GM12878 (cell line): ENCODE results near the gene TMEM176A. TPM values are rescaled to one million over a fixed set of nuclear protein-coding genes. Genes with fewer than 3 reads are reported as not detected.

Source experiments
- ATAC-seq: fragments of 200-7000 bp; cut with Tn5 transposase; 3 replicates; pipeline ENCODE4 v1.9.1; 2020; ENCODE audit warnings: mild to moderate bottlenecking, moderate library complexity
- BruUV-seq: library from RNA; stranded (reverse); fragments of 400-500 nt; replicated peaks from 2 replicates; lab custom pipeline; 2021; lab: Mats Ljungman, UMichigan
- CTCF ChIA-PET: fragments of 300-600 bp; sonication (Branson Sonifier 250); formaldehyde crosslinking; extraction: SDS; loops from one replicate; lab custom pipeline; 2021; ENCODE audit warnings: inconsistent platforms; lab: Yijun Ruan, JAX
- POLR2A ChIA-PET: fragments of 350-600 bp; formaldehyde crosslinking; extraction: SDS; loops from one replicate; lab custom pipeline; 2021; ENCODE audit warnings: inconsistent platforms; lab: Charles Lee
- RAD21 ChIA-PET: fragments of 300-600 bp; sonication (Branson Sonifier 250); formaldehyde crosslinking; loops from one replicate; lab custom pipeline; 2023; ENCODE audit warnings: antibody characterized with exemption; ENCODE audit not compliant: unreplicated experiment; lab: Charles Lee
- SMC1A ChIA-PET: fragments of 300-600 bp; sonication (Branson Sonifier 250); formaldehyde crosslinking; loops from one replicate; lab custom pipeline; 2023; ENCODE audit not compliant: unreplicated experiment, uncharacterized antibody; lab: Charles Lee
- DNase-seq: peaks from one replicate; pipeline ENCODE4 v3.0.0-alpha.2; 2011; ENCODE audit warnings: low read depth, low spot score
- FAIRE-seq: peaks from 3 replicates; lab custom pipeline; 2011; peaks lifted over from hg19 to GRCh38; lab: Jason Lieb, UNC
- H2AFZ ChIP-seq: 2 replicates; pipeline ENCODE4 v1.6.0; 2011; ENCODE audit warnings: low read depth, low read length, control low read depth; ENCODE audit not compliant: control insufficient read depth
- H3K27ac ChIP-seq: 2 replicates; pipeline ENCODE4 v1.5.1; 2011; ENCODE audit warnings: control low read depth; ENCODE audit not compliant: control insufficient read depth, insufficient read depth
- H3K27me3 ChIP-seq, 2 experiments: replicated peaks in 1 of 2; 2 replicates each; pipeline versions ENCODE4 v1.6.0 to v1.6.1; 2011; ENCODE audit warnings: low read length in 1 of 2; ENCODE audit not compliant: control insufficient read depth in 2 of 2, insufficient read depth in 2 of 2
- H3K36me3 ChIP-seq, 2 experiments: 2 replicates each; pipeline ENCODE4 v1.5.1; 2011; ENCODE audit warnings: low read length in 1 of 2; ENCODE audit not compliant: control insufficient read depth in 2 of 2, insufficient read depth in 2 of 2
- H3K4me1 ChIP-seq: 2 replicates; pipeline ENCODE4 v1.6.1; 2011; ENCODE audit warnings: mild to moderate bottlenecking, low read length, moderate library complexity, mixed read lengths; ENCODE audit not compliant: control insufficient read depth, insufficient read depth
- H3K4me2 ChIP-seq: 2 replicates; pipeline ENCODE4 v1.6.0; 2011; ENCODE audit warnings: control low read depth; ENCODE audit not compliant: control insufficient read depth, insufficient read depth
- H3K4me3 ChIP-seq: fragments of 200-600 bp; sonication (generic); 2 replicates; pipeline ENCODE4 v1.5.1; 2016
- H3K79me2 ChIP-seq: 2 replicates; pipeline ENCODE4 v1.6.0; 2011; ENCODE audit warnings: low read length; ENCODE audit not compliant: control insufficient read depth, insufficient read depth
- H3K9ac ChIP-seq: 2 replicates; pipeline ENCODE4 v1.8.0; 2011; ENCODE audit warnings: low read length, control low read depth, mixed read lengths; ENCODE audit not compliant: control insufficient read depth, insufficient read depth
- H3K9me3 ChIP-seq: replicated peaks from 3 replicates; pipeline ENCODE4 v1.5.1; 2011; ENCODE audit warnings: mild to moderate bottlenecking, low read length; ENCODE audit not compliant: control insufficient read depth, insufficient read depth
- H4K20me1 ChIP-seq: 2 replicates; pipeline ENCODE4 v1.6.0; 2011; ENCODE audit not compliant: control insufficient read depth, insufficient read depth
- BMI1 ChIP-seq: fragments of 450-650 bp; IDR thresholded peaks from 2 replicates; pipeline ENCODE4 v1.6.1; 2016; ENCODE audit warnings: mild to moderate bottlenecking, moderate library complexity, borderline replicate concordance
- CTCF ChIP-seq, 3 experiments: IDR thresholded peaks in 2 of 3; conservative IDR thresholded peaks in 1 of 3; 2 replicates each; pipeline ENCODE4 v1.5.1; 2011; ENCODE audit warnings: low read depth in 3 of 3, low read length in 3 of 3, mild to moderate bottlenecking in 3 of 3, control low read depth in 2 of 3, moderate library complexity in 2 of 3, inconsistent platforms in 1 of 3, mixed read lengths in 1 of 3; ENCODE audit not compliant: control insufficient read depth in 2 of 3, insufficient read depth in 1 of 3; ENCODE audit errors: extremely low read depth in 1 of 3
- CUX1 ChIP-seq: IDR thresholded peaks from 2 replicates; pipeline ENCODE4 v1.6.1; 2012; ENCODE audit warnings: improper control_type of control experiment, low read depth, low read length; ENCODE audit not compliant: insufficient replicate concordance
- MTA2 ChIP-seq: fragments of 450-650 bp; IDR thresholded peaks from 2 replicates; pipeline ENCODE4 v1.6.1; 2016; ENCODE audit warnings: low read depth, mild to moderate bottlenecking, moderate library complexity
- NBN ChIP-seq: fragments of 450-650 bp; IDR thresholded peaks from 2 replicates; pipeline ENCODE4 v1.6.1; 2016
- NR2C2 ChIP-seq: IDR thresholded peaks from 2 replicates; pipeline ENCODE4 v1.6.1; 2011; ENCODE audit warnings: borderline replicate concordance, low read depth; ENCODE audit not compliant: control insufficient read depth, insufficient read length
- PKNOX1 ChIP-seq: fragments of 450-650 bp; IDR thresholded peaks from 2 replicates; pipeline ENCODE4 v1.6.1; 2016; ENCODE audit warnings: mild to moderate bottlenecking
- POLR2AphosphoS2 ChIP-seq: IDR thresholded peaks from 2 replicates; pipeline ENCODE4 v1.6.1; 2011; ENCODE audit warnings: low read depth, mild to moderate bottlenecking, low read length, improper control_type of control experiment, moderate library complexity
- SIX5 ChIP-seq: IDR thresholded peaks from 2 replicates; pipeline ENCODE4 v1.6.1; 2011; ENCODE audit warnings: mild to moderate bottlenecking, low read depth, low read length, moderate library complexity; ENCODE audit not compliant: severe bottlenecking
- STAT3 ChIP-seq: IDR thresholded peaks from 2 replicates; pipeline ENCODE4 v1.6.1; 2011; ENCODE audit warnings: low read depth, low read length, improper control_type of control experiment
- ZNF24 ChIP-seq: fragments of 450-650 bp; IDR thresholded peaks from 2 replicates; pipeline ENCODE4 v1.6.1; 2017; ENCODE audit warnings: antibody characterized with exemption, mild to moderate bottlenecking
- ZNF592 ChIP-seq: fragments of 450-650 bp; IDR thresholded peaks from 2 replicates; pipeline ENCODE4 v1.6.1; 2017; ENCODE audit warnings: mild to moderate bottlenecking, moderate library complexity
- WGBS: methylation state at CpG from one replicate; pipeline ENCODE4 v1.1.6; 2016; ENCODE audit warnings: low lambda C conversion rate; ENCODE audit not compliant: insufficient replicate concordance, insufficient coverage; ENCODE audit errors: missing lambda C conversion rate; 5-methylcytosine and 5-hydroxymethylcytosine counted together
- in situ Hi-C: fragments of 300-500 bp; cut with MboI; formaldehyde crosslinking; loops from 9 replicates; pipeline ENCODE4 v1.14.3; 2018; ENCODE audit warnings: mixed read lengths
- intact Hi-C: fragments of 100-400 bp; cut with micrococcal nuclease; formaldehyde crosslinking; loops from one replicate; pipeline ENCODE4 v1.14.2; 2022; ENCODE audit not compliant: unreplicated experiment
- polyA plus RNA-seq, 11 experiments: library from polyadenylated mRNA; depleted of rRNA in 4 of 11; unstranded in 6 of 11; stranded (reverse) in 5 of 11; fragments of >200 nt; fragmentation: Nextera tagmentation in 4 of 11; fragmentation: Illumina TruSeq in 1 of 11; extraction: Ambion mirVana in 4 of 11; extraction: Trizol in 1 of 11; gene quantifications; 1 replicate in 1 of 11; 2 replicates in 10 of 11; pipeline versions ENCODE4 v1.2.1 to v1.2.3, GENCODE V29; 2011 to 2016; ENCODE audit warnings: inconsistent platforms in 2 of 11, missing spikeins in 2 of 11, low read depth in 1 of 11
- total RNA-seq, 4 experiments: library from RNA; depleted of rRNA in 3 of 4; stranded (reverse); fragments of >200 nt in 3 of 4; fragmentation: Illumina TruSeq in 1 of 4; extraction: Trizol in 1 of 4; gene quantifications; 2 replicates each; pipeline versions ENCODE4 v1.2.1 to v1.2.3, GENCODE V29; 2013 to 2021

TMEM176A gene
- total and polyA plus RNA-seq, 10 of the 15 experiments (the other 5 are each of a cell fraction or from before 2014, with no cell fraction given) = not detected

- CTCF ChIA-PET = no interaction called here
- in situ Hi-C loops (no loop called here), intact Hi-C loops (no loop called here)
- Histone ChIP-seq H3K79me2 (no peaks in the 10 kb centered on the region), H3K27me3 (peaks cover 3 to 4% of the 10 kb centered on the region in 2 experiments; a peak in 3 of 4 replicates), H3K9ac (no peak overlapping the region), H3K27ac (no peak overlapping the region), H2AFZ (no peak overlapping the region), H3K4me1 (peaks cover 8% of the 10 kb centered on the region), H3K4me3 (no peak overlapping the region), H4K20me1 (no peaks in the 10 kb centered on the region), H3K4me2 (no peak overlapping the region), H3K36me3 (no peaks in the 10 kb centered on the region), H3K9me3 (no peaks in the 10 kb centered on the region)
- no TSS peak for BruUV-seq
- SMC1A ChIA-PET = interaction anchor here (4.5 kb wide), 1 partner anchor 11 kb away, joined by 21 read pairs; no protein-coding TSS in a partner anchor
- POLR2A ChIA-PET = no interaction called here
- no peak for ATAC-seq
- RAD21 ChIA-PET = no interaction called here
- FAIRE-seq = no peak
- DNase-seq = no peak
- WGBS = 28% methylated on average over 5 of the region's 5 CpGs
- no peak for TF ChIP-seq CUX1
- TF ChIP-seq NBN = no peak
- TF ChIP-seq ZNF24 = no peak
- TF ChIP-seq BMI1 = no peak
- TF ChIP-seq ZNF592 = no peak
- TF ChIP-seq MTA2 = no peak
- no peak for TF ChIP-seq NR2C2
- TF ChIP-seq PKNOX1 = no peak
- TF ChIP-seq SIX5 = no peak
- no peak for TF ChIP-seq CTCF (IDR thresholded peaks at IDR 0.05 in 2 of 3, conservative IDR thresholded peaks at IDR 0.05 in 1 of 3; ENCODE audit: control insufficient read depth in 2 of 3, extremely low read depth in 1 of 3, insufficient read depth in 1 of 3, low read depth in 3 of 3, low read length in 3 of 3)
- TF ChIP-seq STAT3 = no peak
- TF ChIP-seq POLR2AphosphoS2 = no peak
These were observed 9.3 kb upstream of the TMEM176A start for GRCh38 chr7:150791304-150791703.
